Fibroblast of pulmonary artery (primary cell): ENCODE data around the gene IMMT.

Experiments used
- DNase-seq: peaks from one replicate; pipeline ENCODE4 v3.0.0-alpha.2; 2010; ENCODE audit warnings: low read depth
- H3K4me3 ChIP-seq: replicated peaks from 2 replicates; pipeline ENCODE4 v1.5.1; 2011; ENCODE audit warnings: low read depth, mild to moderate bottlenecking, control low read depth, low read length, moderate library complexity
- TF ChIP-seq, protein P1 (sequence below): IDR thresholded peaks from 2 replicates; pipeline ENCODE4 v1.5.1; 2011; ENCODE audit warnings: mild to moderate bottlenecking, control low read depth, low read length, inconsistent platforms; ENCODE audit errors: missing control alignments

Gene IMMT

DNA sequence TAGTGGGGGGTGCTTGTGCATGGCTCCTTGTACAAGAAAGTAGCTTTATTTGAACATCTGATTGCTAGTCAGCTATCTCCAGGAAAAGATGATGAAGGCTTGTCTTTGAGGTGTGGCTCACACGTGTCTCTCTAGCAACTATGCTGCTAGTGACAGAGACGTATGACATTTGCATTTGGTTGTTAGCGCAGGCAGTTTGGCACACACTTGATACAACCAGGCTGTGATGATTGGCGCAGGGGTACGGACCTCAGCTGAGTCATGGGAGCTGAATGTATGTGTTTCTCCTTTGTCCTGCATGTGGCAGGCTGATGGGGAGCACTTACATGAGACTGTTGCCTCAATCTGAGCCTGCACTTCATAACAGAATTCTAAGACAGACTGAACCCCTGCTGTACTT lies 59.6 kb downstream of the IMMT start:
- TF ChIP-seq, protein P1, sequence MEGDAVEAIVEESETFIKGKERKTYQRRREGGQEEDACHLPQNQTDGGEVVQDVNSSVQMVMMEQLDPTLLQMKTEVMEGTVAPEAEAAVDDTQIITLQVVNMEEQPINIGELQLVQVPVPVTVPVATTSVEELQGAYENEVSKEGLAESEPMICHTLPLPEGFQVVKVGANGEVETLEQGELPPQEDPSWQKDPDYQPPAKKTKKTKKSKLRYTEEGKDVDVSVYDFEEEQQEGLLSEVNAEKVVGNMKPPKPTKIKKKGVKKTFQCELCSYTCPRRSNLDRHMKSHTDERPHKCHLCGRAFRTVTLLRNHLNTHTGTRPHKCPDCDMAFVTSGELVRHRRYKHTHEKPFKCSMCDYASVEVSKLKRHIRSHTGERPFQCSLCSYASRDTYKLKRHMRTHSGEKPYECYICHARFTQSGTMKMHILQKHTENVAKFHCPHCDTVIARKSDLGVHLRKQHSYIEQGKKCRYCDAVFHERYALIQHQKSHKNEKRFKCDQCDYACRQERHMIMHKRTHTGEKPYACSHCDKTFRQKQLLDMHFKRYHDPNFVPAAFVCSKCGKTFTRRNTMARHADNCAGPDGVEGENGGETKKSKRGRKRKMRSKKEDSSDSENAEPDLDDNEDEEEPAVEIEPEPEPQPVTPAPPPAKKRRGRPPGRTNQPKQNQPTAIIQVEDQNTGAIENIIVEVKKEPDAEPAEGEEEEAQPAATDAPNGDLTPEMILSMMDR, result no peak
- H3K4me3 ChIP-seq, result no peak overlapping the region
- no peak for DNase-seq

DNA sequence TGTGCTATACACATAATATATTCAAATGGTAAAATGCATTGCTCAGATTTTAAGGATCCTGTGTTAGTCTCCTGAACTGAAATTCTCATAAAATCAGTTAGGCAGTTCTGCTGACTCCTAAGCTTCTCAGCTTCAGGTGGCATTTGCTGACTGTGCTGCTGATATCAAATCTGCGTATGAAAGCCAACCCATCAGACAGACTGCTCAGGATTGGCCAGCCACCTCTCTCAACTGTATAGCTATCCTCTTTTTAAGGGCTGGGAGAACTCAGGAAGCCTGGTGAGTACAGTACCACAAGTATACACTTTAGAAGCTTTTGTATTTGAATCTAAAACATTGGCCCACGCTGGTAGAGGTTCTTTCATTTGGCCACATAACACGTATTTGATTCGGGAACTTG lies 60.6 kb downstream of the IMMT start:
- no peak for DNase-seq
- TF ChIP-seq, protein P1, result no peak
- H3K4me3 ChIP-seq, result no peak overlapping the region

DNA sequence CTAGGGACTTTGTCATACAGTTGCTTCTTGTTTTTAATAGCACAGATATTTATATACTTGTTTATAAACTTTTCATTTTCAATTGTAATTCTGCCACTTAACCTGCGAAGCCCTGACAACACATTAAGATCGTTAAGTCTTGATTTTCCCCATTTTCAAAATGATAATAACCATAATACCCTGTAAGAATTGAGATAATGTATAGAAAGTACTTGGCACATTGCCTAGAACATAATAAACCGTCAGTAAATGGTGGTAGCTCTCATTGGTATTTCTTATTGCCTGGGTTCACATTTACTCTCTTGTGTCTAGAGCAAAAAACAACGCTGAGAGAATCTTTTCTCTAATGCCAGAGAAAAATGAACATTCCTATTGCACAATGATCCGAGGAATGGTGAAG lies 70.6 kb downstream of the IMMT start:
- no peak for DNase-seq
- TF ChIP-seq, protein P1, result no peak
- H3K4me3 ChIP-seq, result no peak overlapping the region

DNA sequence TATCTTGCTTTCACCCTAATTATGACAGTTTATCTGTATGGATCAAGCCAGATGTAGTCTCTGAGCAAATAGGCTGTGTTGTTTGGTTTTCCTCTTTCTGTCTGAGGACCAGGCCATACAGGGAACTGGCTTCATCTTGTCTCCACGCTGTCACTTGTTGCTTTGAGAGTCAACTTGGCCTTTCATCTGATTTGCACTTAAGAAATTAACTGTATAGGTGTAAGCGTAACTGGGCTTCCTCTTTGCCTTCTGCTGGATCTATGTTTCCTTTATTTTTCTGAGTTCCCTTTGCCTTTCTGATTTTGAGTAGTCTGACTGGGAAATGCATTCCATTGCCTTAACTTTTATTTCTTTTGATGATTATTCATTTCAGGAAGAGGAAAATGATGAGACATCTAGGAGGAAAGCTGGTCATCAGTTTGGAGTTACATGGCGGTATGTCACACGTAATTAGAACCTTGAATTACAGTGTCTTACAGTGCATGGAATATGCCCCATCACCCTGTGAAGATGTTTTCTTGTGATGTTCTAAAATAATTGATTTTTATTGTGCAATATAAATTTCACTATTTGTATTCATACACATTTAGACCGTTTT lies 71.8 kb downstream of the IMMT start:
- TF ChIP-seq, protein P1, result no peak
- H3K4me3 ChIP-seq, result no peak overlapping the region
- no peak for DNase-seq

DNA sequence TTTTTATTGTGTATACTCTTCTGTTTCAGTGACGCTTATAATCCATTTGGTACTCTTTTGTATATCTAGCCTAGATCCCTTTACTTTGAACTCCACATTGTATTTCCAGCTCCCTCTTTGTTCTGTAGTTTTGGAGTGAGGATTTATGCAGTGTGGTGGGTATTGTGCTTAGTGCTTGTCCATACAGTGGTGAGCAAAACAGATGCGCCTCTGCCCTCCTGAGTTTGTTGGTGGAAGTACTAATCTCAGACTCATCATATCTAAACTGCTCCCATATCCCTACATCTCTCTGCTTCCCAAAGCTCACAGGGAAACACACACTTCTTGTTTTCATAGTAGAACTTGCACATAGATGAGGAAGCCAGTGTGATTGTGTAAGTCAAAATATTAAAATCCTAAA lies 77.1 kb downstream of the IMMT start:
- no peak for DNase-seq
- TF ChIP-seq, protein P1, result no peak
- no peak overlapping the region for H3K4me3 ChIP-seq

DNA sequence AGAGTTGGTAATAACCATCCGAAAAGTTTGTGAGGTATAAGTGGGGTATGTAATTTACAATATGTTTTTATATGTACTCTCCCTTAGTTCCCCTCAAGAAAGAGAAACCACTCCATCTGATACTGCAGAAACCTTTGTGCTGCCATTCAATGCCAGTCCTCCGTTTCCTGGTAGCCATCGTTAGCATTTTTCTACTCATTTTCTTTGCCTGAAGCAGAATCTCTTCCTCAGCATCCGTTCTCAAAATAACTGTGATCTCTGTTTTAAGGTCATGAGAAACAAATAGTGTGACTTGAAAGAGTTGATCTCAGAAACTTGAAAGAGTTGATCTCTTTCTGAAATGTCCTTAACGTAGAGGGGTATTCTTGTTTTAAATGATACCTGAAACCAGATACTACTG lies 88.2 kb downstream of the IMMT start:
- DNase-seq, result no peak
- TF ChIP-seq, protein P1, result no peak
- peak overlapping the region; percentile 66 for H3K4me3 ChIP-seq

DNA sequence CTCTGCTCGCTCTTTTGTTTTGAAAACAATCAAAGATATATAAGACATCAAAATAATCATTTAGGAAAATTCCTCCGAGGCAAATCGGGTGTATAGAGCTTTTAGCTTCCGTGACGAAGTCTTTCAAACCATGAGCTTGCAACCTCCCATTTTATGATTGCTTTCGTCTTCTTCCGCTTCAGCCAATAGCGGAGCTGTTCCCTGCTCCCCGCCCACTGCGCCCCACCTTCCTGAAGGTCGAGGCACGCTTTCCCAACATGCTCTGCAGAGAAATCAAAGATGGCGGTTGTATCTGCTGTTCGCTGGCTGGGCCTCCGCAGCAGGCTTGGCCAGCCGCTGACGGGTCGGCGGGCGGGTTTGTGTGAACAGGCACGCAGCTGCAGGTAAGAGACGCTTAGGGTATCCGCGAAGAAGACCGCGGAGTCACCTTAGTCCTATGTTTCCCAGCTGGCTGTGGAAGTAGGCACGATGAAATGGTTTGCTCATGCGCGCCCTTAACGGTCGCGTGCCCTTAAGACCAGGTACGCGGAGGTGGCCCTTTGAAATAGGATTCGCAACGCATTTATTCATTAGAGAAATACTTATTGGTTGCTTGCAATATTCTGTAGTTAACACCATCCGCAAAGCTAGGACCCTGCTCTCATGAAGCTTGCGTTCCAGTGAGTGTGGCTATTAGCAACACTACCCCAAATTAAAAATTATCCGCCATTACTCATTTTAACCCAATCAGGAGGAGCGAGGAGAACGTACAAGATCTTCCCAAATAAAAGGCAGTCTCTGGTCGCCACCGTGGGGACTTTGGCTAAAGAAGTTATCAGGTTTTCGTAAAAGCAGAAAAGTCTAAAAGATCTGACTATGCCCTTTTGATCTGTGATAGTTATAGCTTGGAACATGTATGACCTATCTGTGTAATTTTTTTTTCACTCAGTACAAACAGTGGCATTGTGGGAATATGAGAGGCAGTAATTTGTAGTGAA lies 89.0 kb downstream of the IMMT start, which contains the start of gene PTCD3:
PTCD3 (plus strand) TSS at position 267 of the 977 bp plus-strand sequence; CDS start at position 280, 13 bp downstream.
- peak; percentile 96 for DNase-seq
- TF ChIP-seq, protein P1, result no peak
- H3K4me3 ChIP-seq, result peak within 1 kb of the TSS; percentile 66
